ENCODE results near the gene GAS7.

DNA sequence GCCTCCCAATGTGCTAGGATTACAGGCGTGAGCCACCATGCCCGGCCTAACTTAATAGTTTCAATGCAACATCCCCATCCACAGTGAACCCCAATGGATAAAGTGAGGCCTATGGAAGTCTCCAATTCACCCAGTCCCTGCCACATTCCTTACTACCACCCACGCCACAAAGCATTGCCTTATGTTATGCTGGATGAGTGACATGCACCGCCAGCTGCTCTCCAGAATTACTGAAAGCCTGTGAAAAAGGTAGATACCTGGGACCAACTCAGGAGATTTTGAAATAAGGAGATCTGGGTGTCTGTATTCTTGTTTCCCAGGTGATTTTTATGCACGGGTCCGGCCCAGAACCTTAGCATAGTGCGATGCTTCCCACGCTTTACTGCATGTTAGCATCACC lies 16.9 kb upstream of the GAS7 start:
- TF ChIP-seq, protein P1, sequence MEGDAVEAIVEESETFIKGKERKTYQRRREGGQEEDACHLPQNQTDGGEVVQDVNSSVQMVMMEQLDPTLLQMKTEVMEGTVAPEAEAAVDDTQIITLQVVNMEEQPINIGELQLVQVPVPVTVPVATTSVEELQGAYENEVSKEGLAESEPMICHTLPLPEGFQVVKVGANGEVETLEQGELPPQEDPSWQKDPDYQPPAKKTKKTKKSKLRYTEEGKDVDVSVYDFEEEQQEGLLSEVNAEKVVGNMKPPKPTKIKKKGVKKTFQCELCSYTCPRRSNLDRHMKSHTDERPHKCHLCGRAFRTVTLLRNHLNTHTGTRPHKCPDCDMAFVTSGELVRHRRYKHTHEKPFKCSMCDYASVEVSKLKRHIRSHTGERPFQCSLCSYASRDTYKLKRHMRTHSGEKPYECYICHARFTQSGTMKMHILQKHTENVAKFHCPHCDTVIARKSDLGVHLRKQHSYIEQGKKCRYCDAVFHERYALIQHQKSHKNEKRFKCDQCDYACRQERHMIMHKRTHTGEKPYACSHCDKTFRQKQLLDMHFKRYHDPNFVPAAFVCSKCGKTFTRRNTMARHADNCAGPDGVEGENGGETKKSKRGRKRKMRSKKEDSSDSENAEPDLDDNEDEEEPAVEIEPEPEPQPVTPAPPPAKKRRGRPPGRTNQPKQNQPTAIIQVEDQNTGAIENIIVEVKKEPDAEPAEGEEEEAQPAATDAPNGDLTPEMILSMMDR (IDR thresholded peaks at IDR 0.05) = no peak
- no peak for TF ChIP-seq POLR2A (IDR thresholded peaks at IDR 0.05)

Measured in gastroesophageal sphincter (tissue), 3 donors.